Adipocyte (in vitro differentiated cells): Measurements from ENCODE around the gene WDR72.
"Not testable (repeated sequence)": the region's sequence is repeated elsewhere in the genome, so short reads cannot be mapped to it uniquely, and the experiment has no call there.

Experiments
- DNase-seq: peaks from one replicate; pipeline ENCODE4 v3.0.0-alpha.2; 2015; ENCODE audit warnings: low read depth
- H3K27me3 ChIP-seq: replicated peaks from 2 replicates; pipeline ENCODE4 v1.7.0; 2013; ENCODE audit warnings: mild to moderate bottlenecking, low read length, moderate library complexity; ENCODE audit not compliant: control insufficient read depth, insufficient read depth
- H3K36me3 ChIP-seq: 2 replicates; pipeline ENCODE4 v1.7.0; 2013; ENCODE audit warnings: low read length, mild to moderate bottlenecking, moderate library complexity; ENCODE audit not compliant: control insufficient read depth, insufficient read depth, severe bottlenecking
- H3K4me1 ChIP-seq: 2 replicates; pipeline ENCODE4 v1.7.0; 2013; ENCODE audit warnings: mild to moderate bottlenecking, low read length, moderate library complexity; ENCODE audit not compliant: control insufficient read depth, insufficient read depth
- H3K4me3 ChIP-seq: 2 replicates; pipeline ENCODE4 v1.7.0; 2013; ENCODE audit warnings: mild to moderate bottlenecking, low read length, moderate library complexity
- H3K9ac ChIP-seq: 2 replicates; pipeline ENCODE4 v1.7.0; 2013; ENCODE audit warnings: mild to moderate bottlenecking, low read length, moderate library complexity
- H3K9me3 ChIP-seq: 2 replicates; pipeline ENCODE4 v1.7.0; 2013; ENCODE audit warnings: mild to moderate bottlenecking, low read length, moderate library complexity; ENCODE audit not compliant: control insufficient read depth

Gene WDR72

GRCh38 chr15:53759411-53759931 is at the start of gene WDR72:
TSS of gene WDR72 (minus strand) at chr15:53759663. CDS start at chr15:53733149, 26,514 bp downstream.
- no peaks in the 10 kb centered on the region for H3K9me3 ChIP-seq
- H3K36me3 ChIP-seq, result no peaks in the 10 kb centered on the region
- H3K27me3 ChIP-seq, result peaks cover 12% of the 10 kb centered on the region
- DNase-seq, result no peak
- H3K9ac ChIP-seq, result no peak within 1 kb of the TSS
- no peaks in the 10 kb centered on the region for H3K4me1 ChIP-seq
- H3K4me3 ChIP-seq, result no peak within 1 kb of the TSS

GRCh38 chr15:53808058-53808706 is 48.7 kb upstream of the WDR72 start:
- H3K36me3 ChIP-seq, result no peaks in the 10 kb centered on the region
- no peaks in the 10 kb centered on the region for H3K9me3 ChIP-seq
- no peak overlapping the region for H3K9ac ChIP-seq
- peak; percentile 36 for DNase-seq
- H3K4me3 ChIP-seq, result no peak overlapping the region
- peaks cover 5% of the 10 kb centered on the region for H3K27me3 ChIP-seq
- H3K4me1 ChIP-seq, result no peaks in the 10 kb centered on the region

GRCh38 chr15:53807501-53807900 is 48.0 kb upstream of the WDR72 start:
- Histone ChIP-seq H3K36me3 (no peaks in the 10 kb centered on the region), H3K9me3 (no peaks in the 10 kb centered on the region), H3K9ac (no peak overlapping the region), H3K4me3 (no peak overlapping the region), H3K4me1 (no peaks in the 10 kb centered on the region), H3K27me3 (peaks cover 5% of the 10 kb centered on the region)
- no peak for DNase-seq

GRCh38 chr15:53802672-53803071 is 43.2 kb upstream of the WDR72 start:
- no peaks in the 10 kb centered on the region for H3K4me1 ChIP-seq
- H3K4me3 ChIP-seq, result no peak overlapping the region
- H3K36me3 ChIP-seq, result no peaks in the 10 kb centered on the region
- H3K9me3 ChIP-seq, result no peaks in the 10 kb centered on the region
- H3K9ac ChIP-seq, result no peak overlapping the region
- H3K27me3 ChIP-seq, result no peaks in the 10 kb centered on the region
- DNase-seq, result no peak

- DNase-seq, result no peak
- H3K9me3 ChIP-seq, result no peaks in the 10 kb centered on the region
- H3K36me3 ChIP-seq, result no peaks in the 10 kb centered on the region
- H3K27me3 ChIP-seq, result no peaks in the 10 kb centered on the region
- H3K4me3 ChIP-seq, result no peak overlapping the region
- H3K4me1 ChIP-seq, result no peaks in the 10 kb centered on the region
- H3K9ac ChIP-seq, result no peak overlapping the region
Measured at GRCh38 chr15:53791581-53791980, 32.1 kb upstream of the WDR72 start.

- no peaks in the 10 kb centered on the region for H3K9me3 ChIP-seq
- no peak for DNase-seq
- H3K4me3 ChIP-seq, result no peak overlapping the region
- H3K4me1 ChIP-seq, result no peaks in the 10 kb centered on the region
- no peaks in the 10 kb centered on the region for H3K27me3 ChIP-seq
- no peak overlapping the region for H3K9ac ChIP-seq
- no peaks in the 10 kb centered on the region for H3K36me3 ChIP-seq
Measured at GRCh38 chr15:53789654-53790375, 30.4 kb upstream of the WDR72 start.

GRCh38 chr15:53786401-53786800 is 26.9 kb upstream of the WDR72 start:
- DNase-seq, result no peak
- no peaks in the 10 kb centered on the region for H3K4me1 ChIP-seq

GRCh38 chr15:53785241-53785640 is 25.8 kb upstream of the WDR72 start:
- not testable (repeated sequence) for H3K9me3 ChIP-seq, H3K4me1 ChIP-seq, H3K27me3 ChIP-seq, H3K36me3 ChIP-seq, H3K4me3 ChIP-seq, H3K9ac ChIP-seq, DNase-seq

More at GRCh38 chr15:53786401-53786800, 26.9 kb upstream of the WDR72 start:
- Histone ChIP-seq H3K36me3 (no peaks in the 10 kb centered on the region), H3K9me3 (no peaks in the 10 kb centered on the region), H3K27me3 (no peaks in the 10 kb centered on the region), H3K4me3 (no peak overlapping the region), H3K9ac (no peak overlapping the region)

GRCh38 chr15:53762916-53763315 is 3.5 kb upstream of the WDR72 start:
- Histone ChIP-seq H3K9ac (no peak overlapping the region), H3K9me3 (no peaks in the 10 kb centered on the region), H3K4me1 (no peaks in the 10 kb centered on the region), H3K27me3 (peaks cover 10% of the 10 kb centered on the region), H3K4me3 (no peak overlapping the region), H3K36me3 (no peaks in the 10 kb centered on the region)
- no peak for DNase-seq

GRCh38 chr15:53758412-53758811 is 1.1 kb downstream of the WDR72 start:
- no peak for DNase-seq
- peaks cover 12% of the 10 kb centered on the region for H3K27me3 ChIP-seq

GRCh38 chr15:53757906-53758305 is 1.6 kb downstream of the WDR72 start:
- no peak overlapping the region for H3K9ac ChIP-seq
- H3K4me3 ChIP-seq, result no peak overlapping the region
- H3K27me3 ChIP-seq, result peaks cover 12% of the 10 kb centered on the region
- no peaks in the 10 kb centered on the region for H3K9me3 ChIP-seq
- no peaks in the 10 kb centered on the region for H3K36me3 ChIP-seq
- no peak for DNase-seq
- H3K4me1 ChIP-seq, result no peaks in the 10 kb centered on the region

More at GRCh38 chr15:53758412-53758811, 1.1 kb downstream of the WDR72 start:
- H3K36me3 ChIP-seq, result no peaks in the 10 kb centered on the region
- no peak overlapping the region for H3K9ac ChIP-seq
- H3K9me3 ChIP-seq, result no peaks in the 10 kb centered on the region
- H3K4me3 ChIP-seq, result no peak overlapping the region
- no peaks in the 10 kb centered on the region for H3K4me1 ChIP-seq
